HEK293 (cell line): ENCODE measurements around the gene PRKCE.

Source experiments
- GLI2 ChIP-seq: fragments of 450-650 bp; formaldehyde crosslinking; IDR thresholded peaks from 2 replicates; pipeline ENCODE4; 2017; ENCODE audit warnings: missing biosample characterization, missing genetic modification characterization, low read depth, borderline replicate concordance
- GLIS1 ChIP-seq: fragments of 450-650 bp; formaldehyde crosslinking; IDR thresholded peaks from 2 replicates; pipeline ENCODE4 v1.5.1; 2016; ENCODE audit warnings: missing biosample characterization, missing genetic modification characterization
- KLF10 ChIP-seq: fragments of 450-650 bp; IDR thresholded peaks from 2 replicates; pipeline ENCODE4 v1.5.1; 2018; ENCODE audit warnings: missing biosample characterization, mild to moderate bottlenecking, missing genetic modification characterization
- KLF8 ChIP-seq: fragments of 450-650 bp; formaldehyde crosslinking; IDR thresholded peaks from 2 replicates; pipeline ENCODE4 v1.5.1; 2016; ENCODE audit warnings: missing biosample characterization, missing genetic modification characterization
- OVOL3 ChIP-seq: fragments of 450-650 bp; formaldehyde crosslinking; IDR thresholded peaks from 2 replicates; pipeline ENCODE4 v1.5.1; 2016; ENCODE audit warnings: missing biosample characterization, missing genetic modification characterization
- RBAK ChIP-seq: fragments of 450-650 bp; formaldehyde crosslinking; IDR thresholded peaks from 2 replicates; pipeline ENCODE4 v1.5.1; 2016; ENCODE audit warnings: missing biosample characterization, missing genetic modification characterization
- ZBTB1 ChIP-seq: fragments of 450-650 bp; formaldehyde crosslinking; IDR thresholded peaks from 2 replicates; pipeline ENCODE4 v1.5.1; 2016; ENCODE audit warnings: missing biosample characterization, missing genetic modification characterization
- ZBTB8A ChIP-seq: fragments of 450-650 bp; formaldehyde crosslinking; IDR thresholded peaks from 2 replicates; pipeline ENCODE4 v1.5.1; 2016; ENCODE audit warnings: missing biosample characterization, missing genetic modification characterization
- ZEB2 ChIP-seq: fragments of 450-650 bp; formaldehyde crosslinking; IDR thresholded peaks from 2 replicates; pipeline ENCODE4 v1.5.1; 2016; ENCODE audit warnings: missing biosample characterization, missing genetic modification characterization
- ZNF155 ChIP-seq: fragments of 450-650 bp; formaldehyde crosslinking; IDR thresholded peaks from 2 replicates; pipeline ENCODE4 v1.5.1; 2016; ENCODE audit warnings: missing biosample characterization, missing genetic modification characterization
- ZNF19 ChIP-seq: fragments of 450-650 bp; formaldehyde crosslinking; IDR thresholded peaks from 2 replicates; pipeline ENCODE4; 2016; ENCODE audit warnings: missing biosample characterization, missing genetic modification characterization, low read depth
- ZNF292 ChIP-seq: fragments of 450-650 bp; formaldehyde crosslinking; IDR thresholded peaks from 2 replicates; pipeline ENCODE4 v1.5.1; 2016; ENCODE audit warnings: low read depth, missing biosample characterization, missing genetic modification characterization, borderline replicate concordance
- ZNF350 ChIP-seq: fragments of 450-650 bp; formaldehyde crosslinking; IDR thresholded peaks from 2 replicates; pipeline ENCODE4 v1.5.0; 2017; ENCODE audit warnings: missing biosample characterization, mild to moderate bottlenecking, missing genetic modification characterization
- ZNF354C ChIP-seq: fragments of 450-650 bp; formaldehyde crosslinking; IDR thresholded peaks from 2 replicates; pipeline ENCODE4 v1.5.1; 2016; ENCODE audit warnings: missing biosample characterization, missing genetic modification characterization, low read depth, borderline replicate concordance
- ZNF366 ChIP-seq: fragments of 450-650 bp; formaldehyde crosslinking; conservative IDR thresholded peaks from 2 replicates; pipeline ENCODE4 v1.5.1; 2016; ENCODE audit warnings: missing biosample characterization, missing genetic modification characterization
- ZNF544 ChIP-seq: fragments of 450-650 bp; formaldehyde crosslinking; IDR thresholded peaks from 2 replicates; pipeline ENCODE4 v1.5.0; 2017; ENCODE audit warnings: missing biosample characterization, missing genetic modification characterization
- ZNF610 ChIP-seq: fragments of 450-650 bp; formaldehyde crosslinking; IDR thresholded peaks from 2 replicates; pipeline ENCODE4 v1.5.1; 2016; ENCODE audit warnings: missing biosample characterization, missing genetic modification characterization, borderline replicate concordance
- ZNF701 ChIP-seq: fragments of 450-650 bp; formaldehyde crosslinking; IDR thresholded peaks from 2 replicates; pipeline ENCODE4 v1.5.1; 2016; ENCODE audit warnings: missing biosample characterization, missing genetic modification characterization
- TF ChIP-seq, protein P1 (sequence below): fragments of 450-650 bp; formaldehyde crosslinking; IDR thresholded peaks from 2 replicates; pipeline ENCODE4 v1.5.1; 2016; ENCODE audit warnings: missing biosample characterization, missing genetic modification characterization
- TF ChIP-seq, protein P2 (sequence below): fragments of 450-650 bp; formaldehyde crosslinking; IDR thresholded peaks from 2 replicates; pipeline ENCODE4 v1.5.1; 2016; ENCODE audit warnings: missing biosample characterization, missing genetic modification characterization
- TF ChIP-seq, protein P3 (sequence below): fragments of 450-650 bp; formaldehyde crosslinking; IDR thresholded peaks from 2 replicates; pipeline ENCODE4 v1.5.1; 2016; ENCODE audit warnings: missing biosample characterization, missing genetic modification characterization
- TF ChIP-seq, protein P4 (sequence below): fragments of 450-650 bp; formaldehyde crosslinking; IDR thresholded peaks from 2 replicates; pipeline ENCODE4 v1.5.1; 2016; ENCODE audit warnings: missing biosample characterization, missing genetic modification characterization
- TF ChIP-seq, protein P5 (sequence below): fragments of 450-650 bp; IDR thresholded peaks from 2 replicates; pipeline ENCODE4 v1.5.1; 2018; ENCODE audit warnings: missing biosample characterization, mild to moderate bottlenecking, missing genetic modification characterization
- TF ChIP-seq, protein P6 (sequence below): fragments of 450-650 bp; formaldehyde crosslinking; IDR thresholded peaks from 2 replicates; pipeline ENCODE4 v1.5.1; 2016; ENCODE audit warnings: missing biosample characterization, missing genetic modification characterization
- TF ChIP-seq, protein P7 (sequence below): fragments of 450-650 bp; formaldehyde crosslinking; IDR thresholded peaks from 2 replicates; pipeline ENCODE4; 2016; ENCODE audit warnings: missing biosample characterization, missing genetic modification characterization
- TF ChIP-seq, protein P8 (sequence below): fragments of 450-650 bp; formaldehyde crosslinking; optimal IDR thresholded peaks from 2 replicates; pipeline ENCODE3; 2016; ENCODE audit warnings: missing biosample characterization, mild to moderate bottlenecking, missing genetic modification characterization

The PRKCE gene

DNA sequence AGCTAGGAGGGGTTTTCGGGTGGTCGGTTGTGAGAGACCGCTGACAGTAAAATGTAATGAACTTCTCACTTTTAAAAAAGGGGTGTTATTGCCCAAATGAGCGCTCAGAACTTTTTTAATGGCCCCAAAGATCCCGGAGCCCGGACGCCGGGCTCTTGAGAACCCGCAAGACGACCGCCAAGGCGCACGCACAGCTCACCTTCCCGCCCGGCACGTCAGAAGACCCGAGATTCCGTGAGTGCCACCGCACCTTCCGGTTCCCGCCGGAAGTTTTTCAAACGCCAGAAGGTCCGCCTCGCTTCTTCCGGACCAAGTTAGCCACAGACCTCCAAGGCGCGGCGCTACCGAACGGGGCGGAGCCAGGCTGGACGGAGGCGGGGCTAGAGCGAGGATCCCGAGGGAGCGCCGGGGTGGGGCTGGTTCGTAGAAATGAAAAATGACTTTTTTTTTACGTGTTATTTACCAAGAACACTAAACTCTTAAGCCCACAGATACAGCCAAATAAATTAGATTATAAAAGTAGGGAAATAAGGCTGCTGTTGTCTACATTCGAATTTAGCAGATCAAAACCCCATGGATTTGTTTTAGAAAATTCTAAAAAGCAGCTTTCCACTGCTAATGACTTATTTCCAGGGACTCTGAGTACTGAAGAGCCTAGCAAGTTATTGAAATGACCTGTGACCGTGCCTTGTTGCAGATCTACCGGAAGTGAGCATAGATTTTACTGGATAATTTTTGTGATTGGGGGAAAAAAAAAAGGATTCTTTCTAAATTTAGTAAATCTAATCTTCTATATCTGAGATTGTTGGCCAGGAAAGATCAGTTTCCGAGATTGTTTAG, 40.2 kb upstream of the PRKCE start, which contains the start of gene SRBD1 (continued):
- TF ChIP-seq, protein P1, sequence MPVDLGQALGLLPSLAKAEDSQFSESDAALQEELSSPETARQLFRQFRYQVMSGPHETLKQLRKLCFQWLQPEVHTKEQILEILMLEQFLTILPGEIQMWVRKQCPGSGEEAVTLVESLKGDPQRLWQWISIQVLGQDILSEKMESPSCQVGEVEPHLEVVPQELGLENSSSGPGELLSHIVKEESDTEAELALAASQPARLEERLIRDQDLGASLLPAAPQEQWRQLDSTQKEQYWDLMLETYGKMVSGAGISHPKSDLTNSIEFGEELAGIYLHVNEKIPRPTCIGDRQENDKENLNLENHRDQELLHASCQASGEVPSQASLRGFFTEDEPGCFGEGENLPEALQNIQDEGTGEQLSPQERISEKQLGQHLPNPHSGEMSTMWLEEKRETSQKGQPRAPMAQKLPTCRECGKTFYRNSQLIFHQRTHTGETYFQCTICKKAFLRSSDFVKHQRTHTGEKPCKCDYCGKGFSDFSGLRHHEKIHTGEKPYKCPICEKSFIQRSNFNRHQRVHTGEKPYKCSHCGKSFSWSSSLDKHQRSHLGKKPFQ, result no peak
- TF ChIP-seq, protein P2, sequence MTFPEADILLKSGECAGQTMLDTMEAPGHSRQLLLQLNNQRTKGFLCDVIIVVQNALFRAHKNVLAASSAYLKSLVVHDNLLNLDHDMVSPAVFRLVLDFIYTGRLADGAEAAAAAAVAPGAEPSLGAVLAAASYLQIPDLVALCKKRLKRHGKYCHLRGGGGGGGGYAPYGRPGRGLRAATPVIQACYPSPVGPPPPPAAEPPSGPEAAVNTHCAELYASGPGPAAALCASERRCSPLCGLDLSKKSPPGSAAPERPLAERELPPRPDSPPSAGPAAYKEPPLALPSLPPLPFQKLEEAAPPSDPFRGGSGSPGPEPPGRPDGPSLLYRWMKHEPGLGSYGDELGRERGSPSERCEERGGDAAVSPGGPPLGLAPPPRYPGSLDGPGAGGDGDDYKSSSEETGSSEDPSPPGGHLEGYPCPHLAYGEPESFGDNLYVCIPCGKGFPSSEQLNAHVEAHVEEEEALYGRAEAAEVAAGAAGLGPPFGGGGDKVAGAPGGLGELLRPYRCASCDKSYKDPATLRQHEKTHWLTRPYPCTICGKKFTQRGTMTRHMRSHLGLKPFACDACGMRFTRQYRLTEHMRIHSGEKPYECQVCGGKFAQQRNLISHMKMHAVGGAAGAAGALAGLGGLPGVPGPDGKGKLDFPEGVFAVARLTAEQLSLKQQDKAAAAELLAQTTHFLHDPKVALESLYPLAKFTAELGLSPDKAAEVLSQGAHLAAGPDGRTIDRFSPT, result 0 out of 2 replicates have a peak, but pooled peaks have one; percentile 21
- TF ChIP-seq ZNF366 (tag by site-specific recombination), result no peak
- no peak for TF ChIP-seq GLI2 (tag by site-specific recombination)
- TF ChIP-seq, protein P3, sequence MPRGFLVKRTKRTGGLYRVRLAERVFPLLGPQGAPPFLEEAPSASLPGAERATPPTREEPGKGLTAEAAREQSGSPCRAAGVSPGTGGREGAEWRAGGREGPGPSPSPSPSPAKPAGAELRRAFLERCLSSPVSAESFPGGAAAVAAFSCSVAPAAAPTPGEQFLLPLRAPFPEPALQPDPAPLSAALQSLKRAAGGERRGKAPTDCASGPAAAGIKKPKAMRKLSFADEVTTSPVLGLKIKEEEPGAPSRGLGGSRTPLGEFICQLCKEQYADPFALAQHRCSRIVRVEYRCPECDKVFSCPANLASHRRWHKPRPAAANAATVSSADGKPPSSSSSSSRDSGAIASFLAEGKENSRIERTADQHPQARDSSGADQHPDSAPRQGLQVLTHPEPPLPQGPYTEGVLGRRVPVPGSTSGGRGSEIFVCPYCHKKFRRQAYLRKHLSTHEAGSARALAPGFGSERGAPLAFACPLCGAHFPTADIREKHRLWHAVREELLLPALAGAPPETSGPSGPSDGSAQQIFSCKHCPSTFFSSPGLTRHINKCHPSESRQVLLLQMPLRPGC (tag by site-specific recombination), result peak; percentile 83
- TF ChIP-seq ZNF701 (tag by site-specific recombination), result no peak
- TF ChIP-seq ZNF544, result no peak
- no peak for TF ChIP-seq OVOL3 (tag by site-specific recombination)
- no peak for TF ChIP-seq ZNF19 (tag by site-specific recombination)
- TF ChIP-seq KLF8, result 0 out of 2 replicates have a peak, but pooled peaks have one; percentile 17
- TF ChIP-seq ZNF155 (tag by site-specific recombination), result no peak
- TF ChIP-seq ZNF350 (tag by site-specific recombination), result no peak
- TF ChIP-seq, protein P4, sequence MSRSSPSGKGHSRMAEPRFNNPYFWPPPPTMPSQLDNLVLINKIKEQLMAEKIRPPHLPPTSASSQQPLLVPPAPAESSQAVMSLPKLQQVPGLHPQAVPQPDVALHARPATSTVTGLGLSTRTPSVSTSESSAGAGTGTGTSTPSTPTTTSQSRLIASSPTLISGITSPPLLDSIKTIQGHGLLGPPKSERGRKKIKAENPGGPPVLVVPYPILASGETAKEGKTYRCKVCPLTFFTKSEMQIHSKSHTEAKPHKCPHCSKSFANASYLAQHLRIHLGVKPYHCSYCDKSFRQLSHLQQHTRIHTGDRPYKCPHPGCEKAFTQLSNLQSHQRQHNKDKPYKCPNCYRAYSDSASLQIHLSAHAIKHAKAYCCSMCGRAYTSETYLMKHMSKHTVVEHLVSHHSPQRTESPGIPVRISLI (tag by site-specific recombination), result no peak
- peak; percentile 78; the same call in 1 of the 2 replicates for TF ChIP-seq ZEB2 (tag by site-specific recombination)
- TF ChIP-seq, protein P5, sequence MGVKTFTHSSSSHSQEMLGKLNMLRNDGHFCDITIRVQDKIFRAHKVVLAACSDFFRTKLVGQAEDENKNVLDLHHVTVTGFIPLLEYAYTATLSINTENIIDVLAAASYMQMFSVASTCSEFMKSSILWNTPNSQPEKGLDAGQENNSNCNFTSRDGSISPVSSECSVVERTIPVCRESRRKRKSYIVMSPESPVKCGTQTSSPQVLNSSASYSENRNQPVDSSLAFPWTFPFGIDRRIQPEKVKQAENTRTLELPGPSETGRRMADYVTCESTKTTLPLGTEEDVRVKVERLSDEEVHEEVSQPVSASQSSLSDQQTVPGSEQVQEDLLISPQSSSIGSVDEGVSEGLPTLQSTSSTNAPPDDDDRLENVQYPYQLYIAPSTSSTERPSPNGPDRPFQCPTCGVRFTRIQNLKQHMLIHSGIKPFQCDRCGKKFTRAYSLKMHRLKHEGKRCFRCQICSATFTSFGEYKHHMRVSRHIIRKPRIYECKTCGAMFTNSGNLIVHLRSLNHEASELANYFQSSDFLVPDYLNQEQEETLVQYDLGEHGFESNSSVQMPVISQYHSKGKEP, result no peak
- no peak for TF ChIP-seq RBAK (tag by site-specific recombination)
- TF ChIP-seq ZBTB8A (tag by site-specific recombination), result 0 out of 2 replicates have a peak, but pooled peaks have one; percentile 48
- TF ChIP-seq, protein P6, sequence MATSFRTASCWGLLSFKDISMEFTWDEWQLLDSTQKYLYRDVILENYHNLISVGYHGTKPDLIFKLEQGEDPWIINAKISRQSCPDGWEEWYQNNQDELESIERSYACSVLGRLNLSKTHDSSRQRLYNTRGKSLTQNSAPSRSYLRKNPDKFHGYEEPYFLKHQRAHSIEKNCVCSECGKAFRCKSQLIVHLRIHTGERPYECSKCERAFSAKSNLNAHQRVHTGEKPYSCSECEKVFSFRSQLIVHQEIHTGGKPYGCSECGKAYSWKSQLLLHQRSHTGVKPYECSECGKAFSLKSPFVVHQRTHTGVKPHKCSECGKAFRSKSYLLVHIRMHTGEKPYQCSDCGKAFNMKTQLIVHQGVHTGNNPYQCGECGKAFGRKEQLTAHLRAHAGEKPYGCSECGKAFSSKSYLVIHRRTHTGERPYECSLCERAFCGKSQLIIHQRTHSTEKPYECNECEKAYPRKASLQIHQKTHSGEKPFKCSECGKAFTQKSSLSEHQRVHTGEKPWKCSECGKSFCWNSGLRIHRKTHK (tag by site-specific recombination), result no peak
- TF ChIP-seq, protein P7, sequence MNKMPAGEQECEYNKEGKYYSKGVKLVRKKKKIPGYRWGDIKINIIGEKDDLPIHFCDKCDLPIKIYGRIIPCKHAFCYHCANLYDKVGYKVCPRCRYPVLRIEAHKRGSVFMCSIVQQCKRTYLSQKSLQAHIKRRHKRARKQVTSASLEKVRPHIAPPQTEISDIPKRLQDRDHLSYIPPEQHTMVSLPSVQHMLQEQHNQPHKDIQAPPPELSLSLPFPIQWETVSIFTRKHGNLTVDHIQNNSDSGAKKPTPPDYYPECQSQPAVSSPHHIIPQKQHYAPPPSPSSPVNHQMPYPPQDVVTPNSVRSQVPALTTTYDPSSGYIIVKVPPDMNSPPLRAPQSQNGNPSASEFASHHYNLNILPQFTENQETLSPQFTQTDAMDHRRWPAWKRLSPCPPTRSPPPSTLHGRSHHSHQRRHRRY (tag by site-specific recombination), result no peak
- no peak for TF ChIP-seq ZNF354C (tag by site-specific recombination)
- no peak for TF ChIP-seq ZNF292
- TF ChIP-seq, protein P8, sequence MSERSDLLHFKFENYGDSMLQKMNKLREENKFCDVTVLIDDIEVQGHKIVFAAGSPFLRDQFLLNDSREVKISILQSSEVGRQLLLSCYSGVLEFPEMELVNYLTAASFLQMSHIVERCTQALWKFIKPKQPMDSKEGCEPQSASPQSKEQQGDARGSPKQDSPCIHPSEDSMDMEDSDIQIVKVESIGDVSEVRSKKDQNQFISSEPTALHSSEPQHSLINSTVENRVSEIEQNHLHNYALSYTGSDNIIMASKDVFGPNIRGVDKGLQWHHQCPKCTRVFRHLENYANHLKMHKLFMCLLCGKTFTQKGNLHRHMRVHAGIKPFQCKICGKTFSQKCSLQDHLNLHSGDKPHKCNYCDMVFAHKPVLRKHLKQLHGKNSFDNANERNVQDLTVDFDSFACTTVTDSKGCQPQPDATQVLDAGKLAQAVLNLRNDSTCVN (tag by site-specific recombination), result peak; percentile 39
- TF ChIP-seq KLF10, result peak; percentile 50; the same call in 1 of the 2 replicates
- no peak for TF ChIP-seq ZBTB1 (tag by site-specific recombination)
- no peak for TF ChIP-seq ZNF610 (tag by site-specific recombination)
- peak; percentile 48; the same call in 1 of the 2 replicates for TF ChIP-seq GLIS1 (tag by site-specific recombination)
